GM12891 (cell line): ENCODE measurements around the gene MFGE8. TPM values are rescaled to one million over a fixed set of nuclear protein-coding genes. Genes with fewer than 3 reads are reported as not detected.

Experiments used
- DNase-seq: peaks from one replicate; pipeline ENCODE4 v3.0.0; 2011; ENCODE audit warnings: low spot score; ENCODE audit not compliant: insufficient read length
- FAIRE-seq: peaks from 2 replicates; lab custom pipeline; 2011; peaks lifted over from hg19 to GRCh38; lab: Jason Lieb, UNC
- PAX5 ChIP-seq: IDR thresholded peaks from 2 replicates; pipeline ENCODE4 v1.6.1; 2011; ENCODE audit warnings: low read length, moderate library complexity, mild to moderate bottlenecking; ENCODE audit not compliant: insufficient read depth, severe bottlenecking
- POLR2A ChIP-seq: IDR thresholded peaks from 2 replicates; pipeline ENCODE4 v1.6.1; 2011; ENCODE audit warnings: low read depth, low read length, control low read depth
- POLR2AphosphoS5 ChIP-seq: IDR thresholded peaks from 2 replicates; pipeline ENCODE4 v1.6.1; 2011; ENCODE audit warnings: low read depth, low read length, control low read depth
- POU2F2 ChIP-seq: IDR thresholded peaks from 2 replicates; pipeline ENCODE4 v1.6.1; 2011; ENCODE audit warnings: low read depth, mild to moderate bottlenecking, control low read depth, low read length, moderate library complexity
- SPI1 ChIP-seq: IDR thresholded peaks from 2 replicates; pipeline ENCODE4 v1.6.1; 2011; ENCODE audit warnings: low read depth, low read length, control low read depth
- TAF1 ChIP-seq: IDR thresholded peaks from 2 replicates; pipeline ENCODE4 v1.6.1; 2011; ENCODE audit warnings: low read depth, low read length, control low read depth
- polyA plus RNA-seq: library from polyadenylated mRNA; unstranded; fragments of >200 nt; gene quantifications from one replicate; pipeline ENCODE4 v1.2.1, GENCODE V29; 2012; ENCODE audit warnings: low read depth, missing spikeins, inconsistent platforms; ENCODE audit not compliant: missing spikeins

The MFGE8 gene
- polyA plus RNA-seq: 0.69 TPM

GRCh38 chr15:88913017-88913849 lies at the start of gene MFGE8:
Gene MFGE8, minus strand, starts transcription at chr15:88913379. Its CDS starts 60 bp downstream, at chr15:88913319.
- DNase-seq (peak; percentile 59), FAIRE-seq (peak; percentile 69)
- no peak for TF ChIP-seq POLR2A
- TF ChIP-seq POLR2AphosphoS5: no peak
- no peak for TF ChIP-seq TAF1
- no peak for TF ChIP-seq SPI1
- no peak for TF ChIP-seq POU2F2
- no peak for TF ChIP-seq PAX5

- FAIRE-seq: no peak
Measured at GRCh38 chr15:88959445-88959844, 46.3 kb upstream of the MFGE8 start.

DNA sequence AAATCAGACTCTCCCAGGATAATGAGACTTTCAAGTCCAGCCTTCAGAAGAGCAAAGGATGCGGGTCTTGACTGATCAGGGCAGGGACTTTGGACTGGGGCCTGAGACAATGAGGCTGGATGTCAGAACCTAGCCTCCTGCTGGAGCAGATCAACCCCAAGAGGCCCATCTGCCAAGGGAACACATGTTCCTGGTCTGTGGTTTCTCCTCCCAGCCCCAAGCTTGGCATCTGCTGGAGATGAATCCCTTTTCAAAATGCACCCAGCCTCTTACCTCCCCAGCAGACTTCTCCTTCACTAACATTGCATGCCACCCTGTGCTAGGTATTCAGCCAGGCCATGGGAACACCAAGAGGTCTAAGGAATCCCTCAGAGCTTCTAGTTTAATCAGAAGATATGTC lies 43.7 kb upstream of the MFGE8 start:
- no peak for FAIRE-seq
- no peak for TF ChIP-seq SPI1
- TF ChIP-seq PAX5: no peak
- TF ChIP-seq POU2F2: no peak
- TF ChIP-seq TAF1: no peak
- no peak for DNase-seq

More at GRCh38 chr15:88959445-88959844, 46.3 kb upstream of the MFGE8 start:
- TF ChIP-seq TAF1 (no peak), POLR2A (no peak), POU2F2 (no peak), POLR2AphosphoS5 (no peak), SPI1 (no peak), PAX5 (no peak)
- no peak for DNase-seq

DNA sequence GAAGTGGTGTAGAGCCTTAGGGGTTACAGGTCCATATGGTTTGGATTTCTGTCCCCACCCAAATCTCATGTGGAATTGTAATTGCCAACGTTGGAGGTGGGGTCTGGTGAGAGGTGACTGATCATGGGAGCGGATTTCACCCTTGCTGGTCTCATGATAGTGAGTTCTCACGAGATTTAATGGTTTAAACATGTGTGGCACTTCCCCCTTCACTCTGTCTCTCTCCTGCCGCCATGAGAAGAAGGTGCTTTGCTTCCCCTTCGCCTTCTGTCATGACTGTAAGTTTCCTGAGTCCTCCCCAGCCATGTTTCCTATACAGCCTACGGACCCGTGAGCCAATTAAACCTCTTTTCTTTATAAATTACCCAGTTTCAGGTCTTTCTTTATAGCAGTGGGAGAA lies 43.1 kb upstream of the MFGE8 start:
- FAIRE-seq (no peak), DNase-seq (no peak)
- TF ChIP-seq POLR2A (no peak), PAX5 (no peak)

DNA sequence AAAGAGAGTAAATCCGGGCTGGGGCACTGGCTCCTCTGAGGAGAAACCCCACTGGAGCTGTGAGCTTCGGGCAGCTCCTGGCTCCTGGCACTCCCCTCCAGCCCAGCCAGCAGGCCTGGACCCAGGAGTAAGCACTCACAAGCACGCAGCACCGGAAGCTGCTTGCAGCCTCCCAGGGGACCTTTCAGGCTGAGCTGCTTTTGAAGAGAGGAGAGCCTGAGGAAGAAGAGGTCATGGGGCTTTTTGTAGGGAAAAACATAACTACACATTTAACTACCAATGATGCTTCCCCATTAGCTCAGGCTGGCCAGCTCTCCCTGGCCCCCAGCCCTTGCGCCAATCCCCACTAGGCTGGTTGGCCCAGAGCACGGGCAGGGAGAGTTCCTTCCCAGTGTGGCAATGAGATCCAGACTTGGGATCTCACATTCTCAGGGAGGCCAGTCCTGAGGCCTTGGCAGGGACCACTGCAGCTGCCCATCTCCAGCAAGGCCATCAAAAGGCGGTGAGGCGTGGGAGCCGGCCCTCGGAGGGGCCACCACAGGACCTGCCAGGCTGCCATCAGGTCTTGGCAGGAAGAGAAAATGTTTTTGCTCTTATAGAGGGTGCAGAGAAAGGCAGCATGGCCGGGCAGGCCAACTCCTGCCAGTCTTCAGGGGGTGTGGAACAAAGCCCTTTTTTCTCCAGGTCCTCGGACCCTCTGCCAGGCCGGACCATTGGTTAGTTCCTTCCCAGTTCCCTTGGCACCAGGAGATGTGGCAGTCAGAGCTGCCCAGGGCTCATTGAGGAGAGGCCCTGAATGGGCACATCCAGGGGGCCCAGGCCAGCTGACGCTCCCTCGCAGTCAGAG lies 41.5 kb upstream of the MFGE8 start:
- FAIRE-seq: no peak
- no peak for TF ChIP-seq PAX5
- no peak for TF ChIP-seq TAF1
- TF ChIP-seq POLR2A: no peak
- TF ChIP-seq POLR2AphosphoS5: no peak
- TF ChIP-seq SPI1: no peak
- TF ChIP-seq POU2F2: no peak

DNA sequence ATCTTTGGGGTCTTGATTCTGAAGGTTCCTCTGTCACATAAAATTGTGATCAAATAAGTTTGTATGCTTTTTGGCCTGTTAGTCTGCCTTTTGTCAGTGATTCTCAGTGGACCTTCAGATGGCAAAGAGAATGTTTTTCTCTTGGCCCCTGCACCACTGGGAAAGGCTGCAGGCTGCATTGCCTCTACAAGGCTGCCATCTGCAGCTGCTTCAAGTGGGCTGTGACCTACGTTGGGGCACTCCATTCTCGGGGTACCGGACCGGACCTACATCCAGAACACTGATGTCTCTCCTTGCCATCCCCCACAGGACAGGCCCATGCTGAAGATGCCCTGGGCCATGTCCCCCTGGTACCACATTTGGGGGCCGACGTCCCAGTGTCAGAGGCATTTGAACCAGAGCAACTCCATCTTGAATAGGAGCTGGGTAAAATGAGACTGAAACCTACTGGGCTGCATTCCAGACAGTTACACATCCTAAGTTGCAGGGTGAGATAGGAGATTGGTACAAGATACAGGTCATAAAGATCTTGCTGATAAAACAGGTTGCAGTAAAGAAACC lies 37.5 kb upstream of the MFGE8 start:
- DNase-seq (no peak), FAIRE-seq (no peak)
- TF ChIP-seq POLR2A (no peak), POLR2AphosphoS5 (no peak), TAF1 (no peak), POU2F2 (no peak)

More for the DNA sequence above, 41.5 kb upstream of the MFGE8 start:
- no peak for DNase-seq

GRCh38 chr15:88949734-88950400 lies 36.7 kb upstream of the MFGE8 start:
- FAIRE-seq (peak; percentile 9), DNase-seq (no peak)
- TF ChIP-seq POU2F2 (no peak), POLR2AphosphoS5 (no peak), TAF1 (no peak), POLR2A (no peak), PAX5 (no peak), SPI1 (no peak)

DNA sequence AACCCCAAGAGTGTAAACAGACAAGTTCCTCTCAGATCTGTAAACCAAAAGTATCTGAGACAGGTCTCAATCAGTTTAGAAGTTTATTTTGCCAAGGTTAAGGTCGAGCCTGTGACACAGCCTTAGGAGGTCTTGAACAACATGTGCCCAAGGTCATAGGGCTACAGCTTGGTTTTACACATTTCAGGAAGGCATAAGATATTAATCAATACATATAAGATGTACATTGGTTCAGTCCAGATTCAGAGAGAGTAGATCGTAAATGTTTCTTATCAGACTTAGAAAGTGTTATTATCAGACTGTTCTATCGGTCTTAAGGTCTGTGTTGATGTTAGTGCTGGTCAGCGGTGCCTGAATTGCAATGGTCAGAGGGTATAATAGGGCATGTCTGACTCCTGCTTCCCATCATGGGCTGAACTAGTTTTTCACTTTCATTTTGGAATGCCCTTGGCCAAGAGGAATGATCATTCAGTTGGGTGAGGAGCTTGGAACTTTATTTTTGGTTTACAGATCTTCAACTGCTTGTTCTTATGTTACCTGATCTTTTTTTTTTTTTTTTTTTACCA lies 27.0 kb upstream of the MFGE8 start:
- DNase-seq: no peak
- TF ChIP-seq PAX5 (no peak), SPI1 (no peak), POU2F2 (no peak), POLR2A (no peak), TAF1 (no peak), POLR2AphosphoS5 (no peak)
- FAIRE-seq: no peak

DNA sequence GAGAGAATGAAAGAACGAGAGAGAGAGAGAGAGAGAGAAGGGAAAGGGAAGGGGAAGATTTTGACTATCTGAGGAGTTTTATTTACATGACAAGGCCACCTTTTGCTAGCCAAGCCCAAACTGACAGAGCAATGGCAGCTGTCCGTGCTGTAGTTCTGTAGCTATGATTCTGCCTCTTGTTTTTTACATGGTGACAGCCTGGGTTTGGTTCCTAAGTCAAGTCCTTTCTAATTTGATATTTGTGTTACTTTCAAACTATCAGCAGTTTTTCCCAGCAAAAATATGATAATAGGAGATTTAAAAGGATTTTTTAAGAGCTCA lies 26.3 kb upstream of the MFGE8 start:
- no peak for FAIRE-seq
- no peak for DNase-seq
- no peak for TF ChIP-seq SPI1
- no peak for TF ChIP-seq POLR2AphosphoS5
- TF ChIP-seq TAF1: no peak
- no peak for TF ChIP-seq POLR2A
- TF ChIP-seq POU2F2: no peak
- no peak for TF ChIP-seq PAX5
